Measurements from ENCODE around the gene COMMD8.

COMMD8 gene

GRCh38 chr4:47471591-47471990 is 8.1 kb upstream of the COMMD8 start:
- no peak for DNase-seq (ENCODE audit: low read depth, low spot score)

- DNase-seq (ENCODE audit: low read depth, low spot score): no peak
These were observed 7.6 kb upstream of the COMMD8 start for GRCh38 chr4:47471064-47471463.

GRCh38 chr4:47469951-47470350 is 6.4 kb upstream of the COMMD8 start:
- DNase-seq (ENCODE audit: low read depth, low spot score): no peak

GRCh38 chr4:47468706-47469365 is 5.3 kb upstream of the COMMD8 start:
- no peak for DNase-seq (ENCODE audit: low read depth, low spot score)

GRCh38 chr4:47466056-47466785 is 2.7 kb upstream of the COMMD8 start:
- DNase-seq (ENCODE audit: low read depth, low spot score): no peak

GRCh38 chr4:47465004-47465403 is 1.5 kb upstream of the COMMD8 start:
- DNase-seq (ENCODE audit: low read depth, low spot score): no peak

- DNase-seq (ENCODE audit: low read depth, low spot score): no peak
These were observed 685 bp downstream of the COMMD8 start for GRCh38 chr4:47462799-47463234.

GRCh38 chr4:47451657-47452056 is 11.8 kb downstream of the COMMD8 start:
- DNase-seq (ENCODE audit: low read depth, low spot score): no peak

- DNase-seq (ENCODE audit: low read depth, low spot score): no peak
These were observed 19.5 kb downstream of the COMMD8 start for GRCh38 chr4:47444031-47444430.

GRCh38 chr4:47442980-47443379 is 20.5 kb downstream of the COMMD8 start:
- DNase-seq (ENCODE audit: low read depth, low spot score): no peak

- DNase-seq (ENCODE audit: low read depth, low spot score): no peak
These were observed 28.6 kb downstream of the COMMD8 start for GRCh38 chr4:47434931-47435330.

- DNase-seq (ENCODE audit: low read depth, low spot score): no peak
These were observed 30.8 kb downstream of the COMMD8 start for GRCh38 chr4:47432749-47433148.

GRCh38 chr4:47427935-47428334 is 35.6 kb downstream of the COMMD8 start:
- DNase-seq (ENCODE audit: low read depth, low spot score): no peak

- no peak for DNase-seq (ENCODE audit: low read depth, low spot score)
These were observed 37.9 kb downstream of the COMMD8 start for GRCh38 chr4:47425628-47426027.

- DNase-seq (ENCODE audit: low read depth, low spot score): no peak
These were observed 44.2 kb downstream of the COMMD8 start for GRCh38 chr4:47419296-47419695.

- DNase-seq (ENCODE audit: low read depth, low spot score): no peak
These were observed 45.4 kb downstream of the COMMD8 start for GRCh38 chr4:47418147-47418546.

- no peak for DNase-seq (ENCODE audit: low read depth, low spot score)
These were observed 47.8 kb downstream of the COMMD8 start for GRCh38 chr4:47415719-47416118.

GRCh38 chr4:47413521-47413920 is 50.0 kb downstream of the COMMD8 start:
- no peak for DNase-seq (ENCODE audit: low read depth, low spot score)

- peak; percentile 63 for DNase-seq (ENCODE audit: low read depth, low spot score)
These were observed 53.2 kb downstream of the COMMD8 start for GRCh38 chr4:47410271-47410670.

GRCh38 chr4:47406408-47406807 is 57.1 kb downstream of the COMMD8 start:
- DNase-seq (ENCODE audit: low read depth, low spot score): no peak

Data from brain pericyte (primary cell).